GM18873 (cell line): ENCODE data around the gene UBE2S.
"Not testable (repeated sequence)": the region's sequence is repeated elsewhere in the genome, so short reads cannot be mapped to it uniquely, and the experiment has no call there.

Source experiments
- ATAC-seq: cut with Tn5 transposase; IDR thresholded peaks from one replicate; pipeline ENCODE4 v1.9.1; 2021; ENCODE audit warnings: mild to moderate bottlenecking, moderate library complexity, moderate number of reproducible peaks; ENCODE audit not compliant: unreplicated experiment, low FRiP score

UBE2S gene

GRCh38 chr19:55440411-55441105 is 33.0 kb upstream of the UBE2S start:
- no peak for ATAC-seq

GRCh38 chr19:55439052-55439451 is 31.5 kb upstream of the UBE2S start:
- no peak for ATAC-seq

GRCh38 chr19:55437410-55437809 is 29.8 kb upstream of the UBE2S start:
- no peak for ATAC-seq

GRCh38 chr19:55436847-55437246 is 29.3 kb upstream of the UBE2S start:
- no peak for ATAC-seq

GRCh38 chr19:55435020-55435419 is 27.4 kb upstream of the UBE2S start:
- ATAC-seq = no peak

GRCh38 chr19:55434356-55434919 is 26.9 kb upstream of the UBE2S start:
- no peak for ATAC-seq

- ATAC-seq = no peak
Observed at GRCh38 chr19:55433292-55433691, 25.7 kb upstream of the UBE2S start.

GRCh38 chr19:55432241-55432959 is 24.8 kb upstream of the UBE2S start:
- ATAC-seq = no peak

GRCh38 chr19:55431183-55431582 is 23.6 kb upstream of the UBE2S start:
- no peak for ATAC-seq

GRCh38 chr19:55426042-55426441 is 18.5 kb upstream of the UBE2S start:
- no peak for ATAC-seq

GRCh38 chr19:55424518-55424917 is 16.9 kb upstream of the UBE2S start:
- no peak for ATAC-seq

GRCh38 chr19:55423225-55424005 is 15.8 kb upstream of the UBE2S start:
- ATAC-seq = no peak

- not testable (repeated sequence) for ATAC-seq
Observed at GRCh38 chr19:55421281-55421680, 13.7 kb upstream of the UBE2S start.

- no peak for ATAC-seq
Observed at GRCh38 chr19:55419624-55420236, 12.1 kb upstream of the UBE2S start.

- ATAC-seq = no peak
Observed at GRCh38 chr19:55419103-55419502, 11.5 kb upstream of the UBE2S start.

GRCh38 chr19:55418185-55418584 is 10.6 kb upstream of the UBE2S start:
- ATAC-seq = no peak

- ATAC-seq = no peak
Observed at GRCh38 chr19:55410168-55410567, 2.6 kb upstream of the UBE2S start.

GRCh38 chr19:55409179-55409578 is 1.6 kb upstream of the UBE2S start:
- ATAC-seq = not testable (repeated sequence)

GRCh38 chr19:55408533-55408872 is 915 bp upstream of the UBE2S start:
- no peak for ATAC-seq

- peak; percentile 70 for ATAC-seq
Observed at GRCh38 chr19:55407800-55408532, 378 bp upstream of the UBE2S start.
